Nucleus accumbens (tissue), 56 donors: ENCODE results near the gene AUNIP.

Source experiments
- DNase-seq, 56 donors: peaks; one replicate each; lab custom pipeline; 2025; lab: John Stamatoyannopoulos, UW

AUNIP gene

DNA sequence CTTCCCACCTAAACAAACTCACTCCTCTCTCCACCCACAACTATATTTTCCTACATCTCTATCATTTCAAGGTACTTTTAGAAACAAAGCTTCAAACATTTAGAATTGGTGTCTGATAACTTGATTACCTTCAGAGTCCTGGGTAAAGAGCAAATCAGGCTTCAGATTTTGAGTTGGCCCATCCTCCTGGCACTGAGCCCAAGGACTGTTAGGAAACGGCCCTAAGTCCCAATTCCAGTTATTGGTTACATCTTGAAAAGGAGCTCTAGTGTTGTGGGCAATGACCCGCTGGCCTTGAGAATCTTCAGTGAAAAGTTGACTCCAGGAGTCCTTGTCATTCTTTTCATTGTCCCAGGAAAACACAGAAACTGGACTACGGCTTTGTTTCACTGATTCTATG, 24.4 kb downstream of the AUNIP start:
- DNase-seq: no peak

- no peak for DNase-seq
These were observed 26.1 kb downstream of the AUNIP start for GRCh38 chr1:25833158-25833557.

DNA sequence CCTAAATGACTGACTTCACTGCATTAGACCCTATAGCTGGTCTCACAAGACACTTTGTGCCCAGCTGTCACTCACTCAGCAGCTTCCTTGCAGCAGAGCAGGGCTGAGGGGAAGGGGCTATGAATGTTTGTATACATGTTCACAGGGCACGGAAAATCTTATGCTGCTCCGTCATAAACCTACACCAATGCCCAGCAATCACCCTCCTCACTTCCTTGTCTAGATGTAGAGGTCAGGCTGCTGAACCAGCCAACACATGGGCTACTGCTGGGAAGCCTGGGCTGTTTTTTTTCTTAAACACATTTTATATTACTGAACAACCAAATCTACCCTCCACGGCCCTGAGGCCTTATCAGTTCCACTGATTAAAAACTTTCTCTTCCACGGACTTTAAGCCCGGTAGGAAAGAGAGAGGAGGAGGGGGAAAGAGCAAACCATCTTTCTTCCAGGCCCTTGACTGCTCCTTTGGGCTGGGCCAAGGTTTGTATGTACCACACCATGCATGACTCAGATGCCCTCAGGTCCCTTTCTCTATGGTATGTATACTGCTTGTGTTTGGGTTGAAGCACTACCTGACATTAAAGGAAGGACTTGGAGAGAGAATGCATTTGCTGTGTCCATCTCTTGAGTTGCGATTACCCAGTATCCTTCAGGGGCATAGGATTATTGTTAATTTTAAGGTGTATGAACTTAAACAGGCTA, 26.8 kb downstream of the AUNIP start:
- no peak for DNase-seq

DNA sequence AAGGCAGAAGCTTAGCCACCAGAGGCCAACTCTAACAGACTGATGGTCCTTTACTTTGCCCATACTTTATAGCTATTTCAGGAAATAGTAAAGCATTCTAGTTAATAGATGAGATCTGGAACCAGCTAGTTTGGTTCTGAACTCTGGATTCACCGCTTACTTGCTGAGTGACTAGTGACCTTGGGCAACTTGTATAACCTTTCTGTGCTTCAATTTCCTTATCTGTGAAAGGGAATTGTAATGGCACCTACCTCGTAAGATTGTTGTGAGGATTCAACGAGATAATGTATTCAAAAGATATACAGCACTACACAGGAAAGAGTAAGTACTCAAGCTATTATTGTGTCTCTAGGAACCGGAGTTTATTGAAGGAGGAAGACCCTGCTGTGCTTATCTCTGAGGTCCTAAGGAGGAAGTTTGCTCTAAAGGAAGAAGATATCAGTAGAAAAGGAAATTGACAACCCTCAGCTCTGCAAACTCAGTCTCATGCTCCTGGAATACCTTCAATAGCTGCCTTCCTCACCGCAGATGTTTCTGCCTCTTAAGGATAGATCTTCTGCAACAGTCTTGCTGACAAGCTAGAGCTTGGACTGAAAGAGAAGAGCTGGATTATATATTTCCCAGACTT, 27.6 kb downstream of the AUNIP start:
- no peak for DNase-seq

GRCh38 chr1:25829046-25829445, 30.2 kb downstream of the AUNIP start:
- no peak for DNase-seq

GRCh38 chr1:25828491-25828890, 30.8 kb downstream of the AUNIP start:
- no peak for DNase-seq

- no peak for DNase-seq
These were observed 32.7 kb downstream of the AUNIP start for GRCh38 chr1:25826571-25826970.

DNA sequence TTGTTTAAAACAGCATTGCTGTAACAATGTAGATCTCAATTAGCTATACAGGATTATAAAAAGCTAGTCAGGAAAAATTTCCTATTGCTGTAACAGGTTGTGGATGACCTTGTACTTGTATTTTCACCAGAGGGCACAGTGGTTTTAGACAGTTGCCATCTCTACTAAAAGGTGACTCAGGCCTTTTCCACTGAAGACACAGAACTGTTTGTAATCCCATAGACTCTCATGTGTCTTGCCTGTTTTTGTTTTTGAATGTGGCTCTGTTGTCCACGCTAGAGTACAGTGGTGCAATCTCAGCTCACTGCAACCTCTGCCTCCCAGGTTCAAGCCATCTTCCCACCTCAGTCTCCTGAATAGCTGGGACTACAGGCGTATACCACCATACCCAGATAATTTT, 33.7 kb downstream of the AUNIP start:
- DNase-seq: no peak

DNA sequence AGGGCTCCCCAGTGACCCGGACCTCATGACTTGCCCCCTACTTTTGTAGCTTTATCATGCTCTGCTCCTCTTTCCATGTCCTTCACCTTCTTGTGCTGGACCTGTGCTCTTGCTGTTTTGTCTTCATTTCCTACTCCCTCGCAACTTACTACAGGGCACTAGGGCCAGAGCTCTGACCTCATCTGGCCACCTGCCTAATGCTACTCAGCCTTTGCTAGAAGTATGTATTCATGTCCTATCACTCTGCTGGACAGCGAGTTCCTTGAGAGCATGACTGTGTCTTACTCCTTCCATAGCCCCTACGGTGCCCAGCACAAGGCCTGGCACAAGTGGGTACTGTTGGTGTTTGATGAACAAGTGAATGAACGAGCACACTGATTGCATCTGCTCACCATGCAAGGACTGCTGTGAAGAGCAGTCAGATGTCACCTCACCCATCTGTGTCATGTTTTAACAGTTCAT, 37.6 kb downstream of the AUNIP start:
- DNase-seq: no peak

GRCh38 chr1:25821112-25821476, 38.2 kb downstream of the AUNIP start:
- no peak for DNase-seq

- peak in 19 of 56 donors; percentile 8 to 63 (median 46) for DNase-seq
These were observed 38.8 kb downstream of the AUNIP start for GRCh38 chr1:25820247-25821111.

DNA sequence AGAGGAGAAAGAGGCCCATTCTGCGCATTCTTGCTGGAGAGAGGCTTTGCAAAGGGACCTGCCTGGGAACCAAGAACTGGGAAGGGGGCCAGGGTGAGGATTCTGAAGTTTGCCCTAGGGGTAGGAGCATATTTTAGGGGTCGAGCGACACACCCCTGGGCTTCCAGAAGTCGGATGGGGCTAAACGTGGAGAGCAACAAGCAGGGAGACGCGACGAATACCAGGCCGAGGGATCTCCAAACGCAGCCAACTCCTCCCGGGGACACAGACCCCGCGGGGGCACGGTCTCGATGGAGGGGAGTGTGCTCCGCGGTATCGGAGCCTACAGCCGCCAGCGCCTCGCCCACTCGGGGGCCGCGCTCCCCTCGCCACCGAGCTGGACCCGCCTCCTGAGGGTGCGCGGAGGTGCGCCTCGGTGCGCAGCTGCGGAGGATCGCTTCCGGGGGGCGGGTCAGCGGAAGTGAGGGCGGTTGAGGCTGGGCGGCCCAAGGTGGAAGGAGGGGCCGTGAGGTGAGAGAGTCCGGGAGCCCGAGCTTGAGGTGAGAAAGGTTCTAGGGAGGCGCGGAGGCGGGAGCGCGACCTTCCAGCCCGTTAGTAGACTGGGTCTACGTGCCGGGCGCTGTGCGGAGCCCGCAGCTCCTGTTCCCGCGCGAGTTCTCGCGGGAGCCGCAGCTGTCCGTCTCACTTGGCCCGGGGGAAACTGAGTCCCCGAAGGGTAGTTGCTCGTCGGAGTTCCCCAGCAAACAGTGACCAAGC, 39.6 kb downstream of the AUNIP start, which contains the start of gene MTFR1L:
TSS of gene MTFR1L (plus strand) at position 464 of the 756 bp plus-strand sequence. CDS start 3,151 bp downstream, outside the sequence.
- peak in 54 of 56 donors; percentile 49 to 92 (median 82) for DNase-seq

- DNase-seq: no peak
These were observed 40.7 kb downstream of the AUNIP start for GRCh38 chr1:25818569-25818968.

DNA sequence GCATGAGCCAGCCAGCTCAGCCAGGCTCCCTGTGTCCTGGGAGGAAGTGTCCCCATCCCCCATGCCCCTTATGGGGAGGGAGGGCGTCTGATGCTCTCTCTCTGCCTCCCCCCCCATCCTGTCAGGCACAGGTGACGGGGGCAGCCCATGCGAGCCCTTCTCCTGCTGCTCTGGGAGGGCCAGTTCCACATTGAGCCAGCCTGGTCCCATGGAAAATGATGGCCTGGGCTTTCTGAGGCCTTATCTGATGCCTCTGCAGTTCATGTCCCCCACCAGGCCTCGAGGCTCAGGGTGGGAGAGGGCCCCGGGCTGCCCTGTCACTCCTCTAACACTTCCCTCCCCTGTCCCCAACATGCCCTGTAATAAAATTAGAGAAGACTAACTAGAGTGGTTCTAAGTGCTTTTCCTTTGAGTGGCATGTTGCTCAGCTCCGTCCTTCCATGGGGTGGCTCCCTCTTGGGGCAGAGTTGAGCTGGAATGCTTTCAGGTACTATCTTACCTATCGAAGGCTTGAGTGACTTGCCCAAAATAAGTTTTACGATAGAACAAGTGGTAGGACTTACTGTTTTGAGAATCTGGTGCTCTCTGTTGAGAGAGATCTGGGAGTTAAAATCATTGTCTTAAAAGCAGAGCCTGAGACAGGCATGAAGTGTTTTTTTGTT, 41.3 kb downstream of the AUNIP start:
- no peak for DNase-seq

DNA sequence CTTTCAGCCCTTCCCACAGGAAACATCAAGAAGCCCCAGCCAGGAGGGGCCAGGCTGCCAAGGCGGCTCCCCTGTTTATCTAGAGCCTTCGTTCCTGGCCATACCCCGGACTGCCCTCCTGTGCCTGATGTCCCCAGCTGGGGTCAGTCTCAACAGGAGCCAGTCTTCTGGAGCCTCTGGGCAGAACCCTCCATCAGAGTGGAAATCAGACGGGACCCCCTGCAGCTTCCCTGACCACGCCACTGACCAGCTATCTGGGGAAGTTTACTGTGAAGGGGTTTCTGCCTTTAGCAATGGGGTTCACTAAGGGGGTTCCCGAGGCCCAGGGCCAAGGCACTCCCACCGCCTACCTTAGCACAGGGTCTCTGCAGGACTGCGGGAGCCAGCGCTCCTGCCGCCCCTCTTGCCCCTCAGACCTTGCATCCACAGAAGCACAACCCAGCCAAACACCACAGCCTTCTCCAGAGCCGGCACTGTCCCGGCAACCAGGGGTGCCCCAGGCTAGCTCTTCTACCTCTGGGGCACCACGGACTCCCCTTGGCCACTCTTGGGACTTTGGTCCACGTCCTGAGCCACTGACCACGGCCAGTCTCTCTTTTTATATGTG, 43.0 kb downstream of the AUNIP start:
- no peak for DNase-seq

- no peak for DNase-seq
These were observed 43.8 kb downstream of the AUNIP start for GRCh38 chr1:25815208-25816111.

DNA sequence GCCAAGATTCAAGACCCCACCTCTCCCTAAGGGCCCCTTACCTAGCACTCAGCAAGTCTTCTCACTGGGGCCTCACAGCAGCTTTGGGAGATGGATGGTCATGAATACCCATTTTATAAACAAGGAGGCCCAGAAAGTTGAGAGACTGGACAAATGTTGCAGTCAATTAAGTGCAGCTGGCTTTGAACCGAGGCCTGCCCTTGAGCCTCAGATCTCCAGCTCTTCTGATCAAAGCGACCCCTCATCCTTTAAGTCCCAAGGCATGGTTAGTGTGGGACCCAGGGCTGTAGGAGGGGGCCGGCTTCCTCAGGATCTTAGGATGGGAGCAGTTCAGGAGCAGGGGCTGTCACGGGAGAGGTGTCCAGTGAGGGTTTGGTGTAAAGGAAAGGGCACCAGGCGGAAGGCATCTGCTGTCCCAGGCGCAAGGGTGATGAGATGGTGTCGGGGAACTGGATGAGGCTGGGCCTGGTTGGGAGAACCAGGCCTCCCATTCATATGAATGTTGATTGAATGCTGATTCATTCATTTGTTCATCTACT, 44.6 kb downstream of the AUNIP start:
- DNase-seq: no peak
